PC-3 (cell line): ENCODE data around the gene KANK4. TPM values are rescaled to one million over a fixed set of nuclear protein-coding genes. Genes with fewer than 3 reads are reported as not detected.
A peak's percentile ranks its signal among the peaks of the same experiment; 100 is the strongest.

Experiments used
- ATAC-seq: fragments of 200-7000 bp; cut with Tn5 transposase; 2 replicates; pipeline ENCODE4 v1.9.1; 2020; ENCODE audit warnings: mild to moderate bottlenecking, moderate library complexity
- BruUV-seq: library from RNA; stranded (reverse); fragments of 400-500 nt; replicated peaks from 2 replicates; lab custom pipeline; 2021; lab: Mats Ljungman, UMichigan
- CTCF ChIA-PET: fragments of 300-600 bp; sonication (Branson Sonifier 250); formaldehyde crosslinking; loops from one replicate; lab custom pipeline; 2022; ENCODE audit warnings: antibody characterized with exemption; lab: Charles Lee
- POLR2A ChIA-PET: fragments of 300-600 bp; sonication (Branson Sonifier 250); formaldehyde crosslinking; loops from one replicate; lab custom pipeline; 2022; ENCODE audit warnings: antibody characterized with exemption; ENCODE audit not compliant: unreplicated experiment; lab: Charles Lee
- DNase-seq: peaks from one replicate; pipeline ENCODE4 v3.0.0-alpha.2; 2015
- H2AFZ ChIP-seq: fragments of 300-600 bp; sonication (generic); 2 replicates; pipeline ENCODE4 v1.6.0; 2016; ENCODE audit warnings: antibody characterized with exemption, low read length
- H3F3A ChIP-seq: fragments of 300-600 bp; sonication (generic); one replicate; pipeline ENCODE4 v1.6.0; 2017; ENCODE audit warnings: antibody characterized with exemption, low read length, control low read depth, mild to moderate bottlenecking; ENCODE audit not compliant: unreplicated experiment
- H3K27ac ChIP-seq: fragments of 300-600 bp; sonication (generic); 2 replicates; pipeline ENCODE4 v1.5.1; 2016; ENCODE audit warnings: mild to moderate bottlenecking, low read length
- H3K27me3 ChIP-seq: fragments of 300-600 bp; sonication (generic); 2 replicates; pipeline ENCODE4 v1.6.1; 2016; ENCODE audit warnings: low read length, mixed read lengths
- H3K36me3 ChIP-seq: fragments of 300-600 bp; sonication (generic); 2 replicates; pipeline ENCODE4 v1.6.1; 2016; ENCODE audit warnings: low read depth, mixed run types, low read length, mixed read lengths
- H3K4me1 ChIP-seq: fragments of 300-600 bp; sonication (generic); 2 replicates; pipeline ENCODE4 v1.5.1; 2016; ENCODE audit warnings: low read length; ENCODE audit not compliant: insufficient read depth
- H3K4me2 ChIP-seq: fragments of 300-600 bp; sonication (generic); 2 replicates; pipeline ENCODE4 v1.6.0; 2016; ENCODE audit warnings: low read length
- H3K4me3 ChIP-seq: fragments of 300-600 bp; sonication (generic); 2 replicates; pipeline ENCODE4 v1.5.1; 2016; ENCODE audit warnings: mild to moderate bottlenecking, low read length, mixed read lengths
- H3K79me2 ChIP-seq: fragments of 300-600 bp; sonication (generic); 2 replicates; pipeline ENCODE4 v1.6.1; 2017; ENCODE audit warnings: low read length, mixed read lengths
- H3K9ac ChIP-seq: fragments of 300-600 bp; sonication (generic); 2 replicates; pipeline ENCODE4 v1.6.0; 2016; ENCODE audit warnings: mild to moderate bottlenecking, low read length
- H3K9me2 ChIP-seq: fragments of 300-600 bp; sonication (generic); replicated peaks from 2 replicates; pipeline ENCODE4 v1.6.1; 2016; ENCODE audit warnings: mixed run types, low read length, mixed read lengths
- H3K9me3 ChIP-seq: fragments of 300-600 bp; sonication (generic); 2 replicates; pipeline ENCODE4 v1.6.1; 2016; ENCODE audit warnings: low read length, mixed read lengths
- H4K20me1 ChIP-seq: fragments of 300-600 bp; sonication (generic); 2 replicates; pipeline ENCODE4 v1.6.1; 2016; ENCODE audit warnings: low read length, mixed read lengths
- CTCF ChIP-seq: fragments of 300-600 bp; sonication (generic); conservative IDR thresholded peaks from 2 replicates; pipeline ENCODE4 v1.5.1; 2017; ENCODE audit warnings: antibody characterized with exemption, low read depth, mild to moderate bottlenecking, low read length
- EZH2 ChIP-seq: fragments of 300-600 bp; sonication (generic); IDR thresholded peaks from one replicate; pipeline ENCODE4 v1.6.1; 2017; ENCODE audit warnings: antibody characterized with exemption, mild to moderate bottlenecking, low read length; ENCODE audit not compliant: unreplicated experiment
- EZH2phosphoT487 ChIP-seq: fragments of 300-600 bp; sonication (generic); IDR thresholded peaks from 2 replicates; pipeline ENCODE4 v1.6.1; 2018; ENCODE audit warnings: mild to moderate bottlenecking, antibody characterized with exemption, low read length, borderline replicate concordance
- intact Hi-C: fragments of 100-400 bp; cut with micrococcal nuclease; formaldehyde crosslinking; loops from 2 replicates; pipeline ENCODE4 v1.9.0; 2023
- total RNA-seq: library from RNA; depleted of rRNA; stranded (reverse); fragments of >200 nt; gene quantifications from 2 replicates; pipeline ENCODE4 v1.2.3, GENCODE V29; 2014

Gene KANK4
- total RNA-seq, 1 experiment from 2014 or later, result not detected

GRCh38 chr1:62321446-62321845 lies 2.2 kb upstream of the KANK4 start:
- H3K4me1 ChIP-seq, result peaks cover 16% of the 10 kb centered on the region
- TF ChIP-seq EZH2 (no peak), EZH2phosphoT487 (no peak), CTCF (no peak)
- ATAC-seq (peak; percentile 96), DNase-seq (peak; percentile 93)
- peaks cover 13% of the 10 kb centered on the region for H3K27me3 ChIP-seq
- no peaks in the 10 kb centered on the region for H3K79me2 ChIP-seq
- H3K36me3 ChIP-seq, result no peaks in the 10 kb centered on the region
- H4K20me1 ChIP-seq, result no peaks in the 10 kb centered on the region
- H3K4me3 ChIP-seq, result no peak overlapping the region
- no peaks in the 10 kb centered on the region for H3K9me2 ChIP-seq
- H3K4me2 ChIP-seq, result peak overlapping the region; percentile 14; the same call in 1 of the 2 replicates
- ChIA-PET POLR2A (no interaction called here), CTCF (no interaction called here)
- intact Hi-C loops, result no loop called here
- H3K27ac ChIP-seq, result no peak overlapping the region
- BruUV-seq, result no TSS peak
- no peak overlapping the region for H2AFZ ChIP-seq
- H3K9ac ChIP-seq, result no peak overlapping the region
- no peaks in the 10 kb centered on the region for H3F3A ChIP-seq
- H3K9me3 ChIP-seq, result no peaks in the 10 kb centered on the region

DNA sequence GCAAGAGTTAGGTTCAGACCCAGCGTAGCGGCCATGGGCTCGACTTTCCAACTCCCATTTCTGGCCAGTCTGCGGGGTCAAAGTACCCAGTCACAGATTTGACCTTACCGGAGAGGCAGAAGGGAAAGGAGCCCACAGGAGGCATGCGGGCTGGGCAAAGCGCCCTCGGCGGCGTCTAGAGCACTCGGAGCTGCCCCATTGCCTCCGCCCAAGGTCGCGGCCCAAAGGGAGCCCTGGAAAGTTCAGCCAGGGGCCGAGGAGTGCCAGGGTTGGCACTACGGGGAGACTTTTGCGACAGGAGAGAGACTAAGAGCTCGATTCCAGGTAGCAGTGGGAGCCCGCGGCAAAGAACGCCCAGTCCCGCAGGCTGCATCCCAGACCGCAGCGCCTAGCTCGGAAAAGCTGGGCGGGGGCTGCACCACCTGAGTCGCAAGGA lies 896 bp downstream of the KANK4 start:
- BruUV-seq, result no TSS peak

More for the DNA sequence above, 896 bp downstream of the KANK4 start:
- H3K9me3 ChIP-seq, result no peaks in the 10 kb centered on the region
- no peaks in the 10 kb centered on the region for H3F3A ChIP-seq
- no peak overlapping the region for H3K4me3 ChIP-seq
- H3K27me3 ChIP-seq, result peaks cover 13% of the 10 kb centered on the region
- ChIA-PET CTCF (no interaction called here), POLR2A (no interaction called here)
- no peaks in the 10 kb centered on the region for H3K79me2 ChIP-seq
- ATAC-seq, result no peak
- H4K20me1 ChIP-seq, result no peaks in the 10 kb centered on the region
- no peak overlapping the region for H2AFZ ChIP-seq
- H3K9me2 ChIP-seq, result no peaks in the 10 kb centered on the region
- H3K27ac ChIP-seq, result no peak overlapping the region
- no peak overlapping the region for H3K9ac ChIP-seq
- DNase-seq, result no peak
- TF ChIP-seq CTCF (no peak), EZH2 (no peak), EZH2phosphoT487 (no peak)
- H3K4me1 ChIP-seq, result peaks cover 12% of the 10 kb centered on the region
- no peak overlapping the region for H3K4me2 ChIP-seq
- no peaks in the 10 kb centered on the region for H3K36me3 ChIP-seq
- intact Hi-C loops, result no loop called here
